Prostate gland (tissue), 2 donors: ENCODE results near the gene C2orf15.

ENCODE experiments used
- POLR2A ChIP-seq: fragments of 450-650 bp; IDR thresholded peaks from one replicate; pipeline ENCODE4 v1.6.1; 2016; ENCODE audit warnings: antibody characterized with exemption, mild to moderate bottlenecking
- TF ChIP-seq, protein P1 (sequence below), 4 experiments: fragments of 200-600 bp in 2 of 4; fragments of 450-650 bp in 2 of 4; sonication (generic) in 2 of 4; IDR thresholded peaks; 1 replicate in 3 of 4; 2 replicates in 1 of 4; pipeline ENCODE4 v1.5.1; 2016 to 2019; ENCODE audit warnings: antibody characterized with exemption in 4 of 4, mild to moderate bottlenecking in 2 of 4, moderate library complexity in 2 of 4

DNA sequence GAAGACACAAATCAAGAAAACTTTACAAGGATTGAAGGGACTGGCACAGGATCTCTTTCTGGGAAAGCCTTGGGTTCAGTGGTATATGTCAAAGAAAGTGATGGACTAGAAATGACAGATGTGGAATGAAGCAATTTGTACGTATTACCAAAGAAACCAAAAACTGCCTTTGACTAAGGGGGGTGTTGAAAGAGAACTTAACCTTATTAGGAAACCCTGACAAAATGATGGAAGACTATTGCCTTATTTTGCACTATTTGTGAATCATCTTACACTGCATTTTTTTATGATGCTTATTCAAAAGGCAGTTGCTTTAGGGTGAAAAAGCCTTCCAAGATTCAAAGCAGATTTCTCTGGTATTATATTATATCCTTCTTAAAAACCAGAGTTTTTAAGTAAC lies 9.2 kb downstream of the C2orf15 start:
- TF ChIP-seq POLR2A = no peak
- TF ChIP-seq, protein P1, sequence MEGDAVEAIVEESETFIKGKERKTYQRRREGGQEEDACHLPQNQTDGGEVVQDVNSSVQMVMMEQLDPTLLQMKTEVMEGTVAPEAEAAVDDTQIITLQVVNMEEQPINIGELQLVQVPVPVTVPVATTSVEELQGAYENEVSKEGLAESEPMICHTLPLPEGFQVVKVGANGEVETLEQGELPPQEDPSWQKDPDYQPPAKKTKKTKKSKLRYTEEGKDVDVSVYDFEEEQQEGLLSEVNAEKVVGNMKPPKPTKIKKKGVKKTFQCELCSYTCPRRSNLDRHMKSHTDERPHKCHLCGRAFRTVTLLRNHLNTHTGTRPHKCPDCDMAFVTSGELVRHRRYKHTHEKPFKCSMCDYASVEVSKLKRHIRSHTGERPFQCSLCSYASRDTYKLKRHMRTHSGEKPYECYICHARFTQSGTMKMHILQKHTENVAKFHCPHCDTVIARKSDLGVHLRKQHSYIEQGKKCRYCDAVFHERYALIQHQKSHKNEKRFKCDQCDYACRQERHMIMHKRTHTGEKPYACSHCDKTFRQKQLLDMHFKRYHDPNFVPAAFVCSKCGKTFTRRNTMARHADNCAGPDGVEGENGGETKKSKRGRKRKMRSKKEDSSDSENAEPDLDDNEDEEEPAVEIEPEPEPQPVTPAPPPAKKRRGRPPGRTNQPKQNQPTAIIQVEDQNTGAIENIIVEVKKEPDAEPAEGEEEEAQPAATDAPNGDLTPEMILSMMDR (IDR thresholded peaks at IDR 0.05) = no peak
